ENCODE data around the gene ACE. TPM values are rescaled to one million over a fixed set of nuclear protein-coding genes. Genes with fewer than 3 reads are reported as not detected.

ACE gene
- total RNA-seq, 1 donor from 2014 or later, result 1.0 TPM

- FAIRE-seq (no peak), DNase-seq (ENCODE audit: low read depth) (peak; percentile 24)
- no peak for TF ChIP-seq EZH2 (IDR thresholded peaks at IDR 0.05; ENCODE audit: insufficient read depth, low read length)
- TF ChIP-seq CTCF (IDR thresholded peaks at IDR 0.05; ENCODE audit: insufficient read depth, low read depth, low read length), result no peak
- no peaks in the 10 kb centered on the region for H3K79me2 ChIP-seq (ENCODE audit: insufficient read depth, low read length)
- Mint-ChIP-seq H3K4me1 (ENCODE audit: low read depth, unreplicated experiment) (no peaks in the 10 kb centered on the region), H3K4me3 (ENCODE audit: unreplicated experiment) (no peak overlapping the region), H3K36me3 (ENCODE audit: low read depth, unreplicated experiment) (no peaks in the 10 kb centered on the region), H3K27me3 (ENCODE audit: low read depth, unreplicated experiment) (peaks cover 33% of the 10 kb centered on the region), H3K9me3 (ENCODE audit: unreplicated experiment) (peaks cover 2% of the 10 kb centered on the region), H3K27ac (ENCODE audit: unreplicated experiment) (no peak overlapping the region)
- no peak overlapping the region for H3K4me3 ChIP-seq (ENCODE audit: insufficient read depth, low read depth, low read length)
- peaks cover 3% of the 10 kb centered on the region for H4K20me1 ChIP-seq (ENCODE audit: insufficient read depth, low read length)
- H3K27me3 ChIP-seq (ENCODE audit: insufficient read depth, low read length), result peaks cover 15% of the 10 kb centered on the region
- H3K27ac ChIP-seq (ENCODE audit: low read depth, low read length), result no peak overlapping the region
- peaks cover 24% of the 10 kb centered on the region for H3K4me1 ChIP-seq (ENCODE audit: insufficient read depth, low read length)
- H3K9ac ChIP-seq (ENCODE audit: low read length), result no peak overlapping the region
- no peak overlapping the region for H3K4me2 ChIP-seq (ENCODE audit: low read length)
- no peak overlapping the region for H2AFZ ChIP-seq (ENCODE audit: low read depth, low read length)
- H3K36me3 ChIP-seq (ENCODE audit: insufficient read depth, low read length), result no peaks in the 10 kb centered on the region
- H3K9me3 ChIP-seq (ENCODE audit: insufficient read depth, low read depth, low read length), result no peaks in the 10 kb centered on the region
These were observed 2.7 kb upstream of the ACE start for GRCh38 chr17:63474174-63474573.

GRCh38 chr17:63474586-63475460 is 2.0 kb upstream of the ACE start:
- peaks cover 36% of the 10 kb centered on the region for H3K27me3 Mint-ChIP-seq (ENCODE audit: low read depth, unreplicated experiment)
- Histone ChIP-seq H3K79me2 (ENCODE audit: insufficient read depth, low read length) (no peaks in the 10 kb centered on the region), H3K4me3 (ENCODE audit: insufficient read depth, low read depth, low read length) (no peak overlapping the region), H2AFZ (ENCODE audit: low read depth, low read length) (no peak overlapping the region), H3K27ac (ENCODE audit: low read depth, low read length) (no peak overlapping the region), H3K9ac (ENCODE audit: low read length) (no peak overlapping the region), H3K9me3 (ENCODE audit: insufficient read depth, low read depth, low read length) (no peaks in the 10 kb centered on the region), H3K4me1 (ENCODE audit: insufficient read depth, low read length) (peaks cover 24% of the 10 kb centered on the region), H4K20me1 (ENCODE audit: insufficient read depth, low read length) (peaks cover 3% of the 10 kb centered on the region), H3K27me3 (ENCODE audit: insufficient read depth, low read length) (peaks cover 13% of the 10 kb centered on the region), H3K36me3 (ENCODE audit: insufficient read depth, low read length) (no peaks in the 10 kb centered on the region), H3K4me2 (ENCODE audit: low read length) (no peak overlapping the region)
- H3K9me3 Mint-ChIP-seq (ENCODE audit: unreplicated experiment), result peaks cover 2% of the 10 kb centered on the region
- no peak for DNase-seq (ENCODE audit: low read depth)
- H3K4me1 Mint-ChIP-seq (ENCODE audit: low read depth, unreplicated experiment), result no peaks in the 10 kb centered on the region
- no peak overlapping the region for H3K27ac Mint-ChIP-seq (ENCODE audit: unreplicated experiment)
- H3K4me3 Mint-ChIP-seq (ENCODE audit: unreplicated experiment), result no peak overlapping the region
- FAIRE-seq, result no peak
- TF ChIP-seq EZH2 (IDR thresholded peaks at IDR 0.05; ENCODE audit: insufficient read depth, low read length) (no peak), CTCF (IDR thresholded peaks at IDR 0.05; ENCODE audit: insufficient read depth, low read depth, low read length) (no peak)
- H3K36me3 Mint-ChIP-seq (ENCODE audit: low read depth, unreplicated experiment), result no peaks in the 10 kb centered on the region

Measured in astrocyte (in vitro differentiated cells and primary cell).